Activated CD4-positive, alpha-beta T cell treated with anti-CD3 and anti-CD28 coated beads for 48 hours (primary cell): ENCODE data around the gene BRD1.
A peak's percentile ranks its signal among the peaks of the same experiment; 100 is the strongest.
"Not testable (repeated sequence)": the region's sequence is repeated elsewhere in the genome, so short reads cannot be mapped to it uniquely, and the experiment has no call there.

Source experiments
- DNase-seq: peaks from one replicate; pipeline ENCODE4 v3.0.0-alpha.2; 2020

BRD1 gene

DNA sequence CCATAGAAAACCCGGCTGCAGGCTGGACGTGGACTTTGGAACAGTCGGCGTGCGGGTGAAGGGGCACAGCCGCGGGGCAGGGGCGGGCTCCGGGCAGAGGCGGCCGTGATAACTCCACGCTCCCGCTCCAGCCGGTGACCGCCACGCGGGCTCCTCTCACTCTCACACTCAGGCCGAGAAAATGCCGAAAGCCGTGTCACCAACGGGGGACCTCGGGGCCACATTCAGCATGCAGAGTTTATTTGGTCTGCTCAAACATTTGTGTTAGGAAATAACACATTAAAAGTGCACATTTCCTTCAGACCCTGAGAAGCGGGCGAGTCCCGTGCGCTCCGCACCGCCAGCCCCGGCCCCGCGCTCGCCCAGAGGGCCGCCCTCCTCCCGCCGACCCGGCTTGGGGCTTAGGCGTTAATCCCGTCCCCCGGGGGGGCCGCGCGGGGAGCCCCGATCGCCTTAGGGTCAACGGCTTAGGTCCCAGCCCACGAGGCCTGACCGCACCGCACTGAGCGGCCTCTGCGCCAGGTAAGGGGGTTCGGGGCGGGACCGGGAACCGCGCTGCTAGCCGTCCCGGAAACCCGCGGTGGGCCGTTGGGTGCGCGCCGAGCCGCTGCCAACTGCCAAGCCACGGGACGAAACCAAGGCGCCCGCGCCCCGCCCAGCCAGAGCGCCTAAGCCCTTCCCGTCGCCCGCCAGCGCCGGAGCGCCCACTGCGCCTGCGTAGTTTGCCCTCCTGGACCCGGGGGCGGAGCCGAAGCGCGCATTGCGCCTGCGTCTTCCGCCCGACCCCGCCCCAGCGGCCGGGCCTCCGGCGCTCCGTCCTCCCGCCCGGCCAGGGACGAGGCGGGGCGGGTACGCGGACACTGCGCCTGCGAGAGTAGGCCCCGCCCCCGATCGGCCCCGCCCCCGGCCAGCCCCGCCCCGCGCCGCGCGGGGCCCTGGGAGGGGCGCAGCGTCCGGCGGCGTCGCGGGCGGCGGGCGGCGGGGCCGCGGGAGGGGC lies 25.5 kb upstream of the BRD1 start, which contains the start of gene ZBED4:
TSS of gene ZBED4 (plus strand) at position 947 of the 997 bp plus-strand sequence. CDS start 29,819 bp downstream, outside the sequence.
- peak; percentile 99 for DNase-seq

DNA sequence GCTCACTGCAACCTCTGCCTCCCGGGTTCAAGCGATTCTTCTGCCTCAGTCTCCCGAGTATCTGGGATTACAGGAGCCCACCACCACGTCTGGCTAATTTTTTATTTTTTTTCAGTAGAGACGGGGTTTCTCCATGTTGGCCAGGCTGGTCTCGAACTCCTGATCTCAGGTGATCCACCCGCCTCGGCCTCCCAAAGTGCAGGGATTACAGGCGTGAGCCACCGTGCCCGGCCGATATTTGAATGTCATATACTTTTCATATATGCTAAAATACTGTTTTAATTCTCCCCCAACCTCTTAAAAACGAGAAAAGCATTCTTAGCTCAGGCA lies 24.9 kb upstream of the BRD1 start:
- DNase-seq: not testable (repeated sequence)

DNA sequence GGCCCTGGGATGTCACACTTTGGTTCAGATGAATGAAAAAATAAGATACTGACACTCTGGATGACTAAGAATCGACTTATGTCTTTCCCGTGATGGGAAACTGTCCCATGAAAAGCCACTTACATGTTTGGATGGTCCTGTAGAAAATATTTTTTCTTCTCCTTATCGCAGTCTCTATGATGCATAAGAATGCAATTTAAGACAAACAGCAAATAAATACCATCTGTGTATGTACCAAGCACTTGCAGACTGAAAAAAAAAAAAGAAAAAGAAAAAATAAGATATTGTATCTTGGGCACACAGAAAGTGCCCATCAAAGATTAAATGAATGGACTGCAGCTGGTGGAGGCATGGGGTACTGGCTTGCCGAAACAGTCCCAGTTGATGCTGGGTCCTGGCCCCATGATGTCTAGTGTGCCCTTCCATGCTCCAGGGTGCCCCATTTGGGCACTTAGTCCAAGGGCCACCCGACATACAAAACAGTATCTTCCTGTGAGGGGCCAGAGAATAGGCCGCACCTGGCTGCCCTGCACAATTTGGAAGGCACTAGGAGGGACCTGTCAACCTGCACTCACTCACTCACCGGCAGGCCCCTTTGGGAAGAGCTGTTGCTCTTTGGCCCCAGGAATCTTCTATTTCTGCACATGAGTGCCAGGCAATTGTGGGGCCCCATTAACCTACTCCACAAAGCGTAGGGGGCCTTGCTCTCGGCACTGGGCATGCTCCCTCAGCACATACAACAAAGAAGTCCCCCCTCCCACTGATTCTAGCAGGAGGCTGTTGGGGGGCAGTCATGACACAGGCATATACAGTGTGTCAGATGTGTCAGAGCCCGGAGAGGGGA lies 23.5 kb upstream of the BRD1 start:
- DNase-seq: no peak

GRCh38 chr22:49850021-49850911 lies 22.6 kb upstream of the BRD1 start:
- DNase-seq: no peak

DNA sequence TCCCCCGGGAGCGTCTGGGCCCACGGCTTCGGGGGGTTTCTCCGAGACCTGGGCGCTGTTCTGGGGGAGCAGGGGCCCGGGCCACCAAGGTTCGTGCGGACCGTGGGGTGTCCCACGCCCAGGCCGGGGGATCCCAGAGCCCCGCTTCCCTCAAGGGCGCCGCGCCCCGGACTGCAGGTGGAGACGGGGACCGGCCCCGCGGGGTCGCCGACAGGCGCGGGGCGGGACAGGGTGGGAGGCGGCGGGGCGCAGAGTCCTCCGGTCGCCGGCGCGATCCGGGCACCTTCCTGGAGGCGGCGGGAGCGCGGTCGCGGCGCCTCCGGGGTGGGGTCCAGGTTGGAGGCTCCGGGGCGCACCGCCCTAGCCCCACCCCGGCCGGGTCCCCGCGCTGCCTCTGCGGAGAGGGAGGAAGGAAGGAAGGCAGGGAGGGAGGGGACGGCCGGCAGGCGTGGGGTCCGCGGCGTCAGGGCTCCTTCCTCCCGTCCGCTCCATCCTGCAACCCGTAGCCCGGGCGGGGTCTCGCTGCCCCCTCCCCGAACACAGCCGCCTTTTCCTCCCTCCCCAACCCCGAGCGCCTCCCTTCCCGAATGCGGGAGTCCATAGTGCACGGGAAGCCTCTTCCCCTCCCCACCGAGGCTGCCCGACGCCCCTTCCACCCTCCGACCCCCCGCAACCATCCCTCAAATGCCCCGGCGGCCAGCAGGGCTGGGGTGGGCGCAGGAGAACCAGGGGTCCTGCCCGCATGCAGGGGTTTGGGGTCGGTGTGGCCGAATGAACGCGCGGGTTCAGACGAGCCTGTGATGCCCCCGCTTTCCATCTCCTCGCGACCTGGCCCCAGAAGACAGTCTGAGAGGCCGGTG lies 21.7 kb upstream of the BRD1 start:
- DNase-seq: no peak

DNA sequence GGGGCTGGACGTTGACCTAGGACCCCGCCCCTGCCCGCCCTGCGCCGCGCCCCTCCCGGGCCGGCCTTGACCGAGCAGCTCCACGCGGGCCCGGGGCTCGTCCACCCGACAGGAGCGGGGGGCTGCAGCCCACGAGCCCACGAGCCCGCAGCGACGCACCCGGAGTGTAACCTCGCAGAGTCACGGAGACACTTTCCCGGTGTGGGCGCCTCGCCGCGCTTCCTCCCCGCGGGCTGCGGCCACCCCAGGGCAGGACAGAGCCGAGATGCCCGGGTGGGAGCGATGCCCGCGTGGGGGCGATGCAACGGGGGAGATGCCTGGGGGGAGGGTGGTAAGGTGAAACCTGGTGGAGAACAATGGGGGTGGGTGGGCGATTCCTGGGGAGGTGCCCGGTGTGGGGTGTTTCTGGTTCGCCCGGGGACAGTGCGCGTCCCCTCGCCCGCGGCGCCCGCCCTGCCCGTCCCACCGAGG lies 21.1 kb upstream of the BRD1 start:
- no peak for DNase-seq

DNA sequence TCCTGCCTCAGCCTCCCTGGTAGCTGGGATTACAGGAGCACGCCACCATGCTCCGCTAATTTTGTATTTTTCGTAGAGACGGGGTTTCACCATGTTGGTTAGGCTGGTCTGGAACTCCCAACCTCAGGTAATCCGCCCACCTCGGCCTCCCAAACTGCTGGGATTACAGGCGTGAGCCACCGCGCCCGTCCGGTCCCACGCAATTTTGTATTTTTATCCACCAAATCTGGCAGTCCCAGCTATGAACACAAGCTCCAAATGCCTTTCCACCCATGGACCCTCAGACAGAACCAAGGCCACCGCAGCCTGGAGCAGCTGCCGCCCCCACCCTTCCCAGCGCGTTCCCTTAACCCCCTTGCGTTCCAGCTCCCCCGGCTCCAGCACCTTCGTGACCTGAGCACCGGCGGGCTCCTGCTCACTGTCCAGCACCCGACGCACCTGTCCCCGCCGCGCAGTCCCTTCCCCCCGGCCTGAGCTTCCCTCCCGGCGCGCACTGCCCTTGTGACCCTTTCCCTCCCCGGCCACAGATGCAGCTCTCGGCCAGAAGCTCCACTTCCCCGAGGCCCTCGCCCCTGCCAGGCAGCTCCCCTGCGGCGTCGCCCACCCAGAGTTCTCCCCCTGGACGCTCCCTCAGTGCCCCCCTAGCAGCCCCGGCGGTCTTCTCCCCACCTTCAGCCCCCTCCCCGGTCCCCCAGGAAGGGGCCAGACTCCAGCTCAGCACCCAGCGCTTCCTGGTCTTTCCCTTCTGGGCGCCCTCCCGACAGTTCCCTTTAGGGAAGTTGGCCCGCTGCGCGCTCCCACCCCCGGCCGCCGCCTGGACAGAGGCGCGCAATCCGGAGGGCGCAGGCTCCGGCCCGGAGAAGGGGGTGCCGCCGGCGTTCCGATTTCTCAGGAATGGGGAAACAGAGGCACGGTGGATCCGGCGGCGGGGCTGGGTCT lies 20.3 kb upstream of the BRD1 start:
- no peak for DNase-seq

GRCh38 chr22:49845666-49846459 lies 18.2 kb upstream of the BRD1 start:
- DNase-seq: no peak

- DNase-seq: no peak
Measured at GRCh38 chr22:49845241-49845640, 17.6 kb upstream of the BRD1 start.

DNA sequence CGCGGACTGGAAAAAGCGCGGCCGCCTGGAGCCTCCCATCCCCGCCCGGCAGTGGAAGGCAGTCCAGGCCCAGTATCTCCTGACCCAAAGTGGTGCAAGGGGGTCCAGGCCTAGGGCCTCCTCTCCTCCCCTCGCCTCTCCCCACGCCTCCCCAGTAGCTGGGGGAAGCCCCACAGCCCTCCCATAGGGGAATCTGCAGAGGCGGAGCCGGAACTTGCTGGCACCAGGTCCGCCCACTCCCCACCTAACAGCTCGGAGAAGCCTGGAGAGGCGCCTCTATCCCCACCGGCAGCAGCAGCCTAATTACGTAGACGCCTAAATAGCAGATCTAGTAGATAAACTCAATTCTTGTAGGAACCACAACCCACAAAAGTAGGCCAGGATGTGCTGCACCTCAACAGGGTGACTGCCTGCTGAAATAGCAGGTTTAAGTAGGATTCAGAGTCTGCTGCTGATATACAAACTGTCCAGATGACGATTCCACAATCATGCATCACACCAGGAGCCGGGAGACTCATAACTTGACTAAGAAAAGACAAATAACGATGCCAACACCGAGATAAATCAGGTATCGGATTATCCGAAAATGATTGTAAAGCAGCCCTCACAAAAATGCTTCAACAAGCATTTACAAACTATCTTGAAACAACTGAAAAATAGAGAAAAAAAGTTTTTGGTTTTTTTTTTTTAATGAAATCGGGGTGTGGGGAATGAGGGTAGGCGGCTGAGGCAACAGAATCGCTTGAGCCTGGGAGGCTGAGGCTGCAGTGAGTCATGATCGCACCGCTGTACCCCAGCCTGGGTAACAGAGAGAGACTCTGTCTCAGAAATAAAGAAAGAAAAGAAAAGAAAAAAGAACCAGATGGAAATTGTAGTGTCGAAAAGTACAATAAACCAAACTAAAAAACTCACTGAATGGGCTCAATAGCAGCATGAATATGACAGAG lies 11.4 kb upstream of the BRD1 start:
- DNase-seq: peak; percentile 88

DNA sequence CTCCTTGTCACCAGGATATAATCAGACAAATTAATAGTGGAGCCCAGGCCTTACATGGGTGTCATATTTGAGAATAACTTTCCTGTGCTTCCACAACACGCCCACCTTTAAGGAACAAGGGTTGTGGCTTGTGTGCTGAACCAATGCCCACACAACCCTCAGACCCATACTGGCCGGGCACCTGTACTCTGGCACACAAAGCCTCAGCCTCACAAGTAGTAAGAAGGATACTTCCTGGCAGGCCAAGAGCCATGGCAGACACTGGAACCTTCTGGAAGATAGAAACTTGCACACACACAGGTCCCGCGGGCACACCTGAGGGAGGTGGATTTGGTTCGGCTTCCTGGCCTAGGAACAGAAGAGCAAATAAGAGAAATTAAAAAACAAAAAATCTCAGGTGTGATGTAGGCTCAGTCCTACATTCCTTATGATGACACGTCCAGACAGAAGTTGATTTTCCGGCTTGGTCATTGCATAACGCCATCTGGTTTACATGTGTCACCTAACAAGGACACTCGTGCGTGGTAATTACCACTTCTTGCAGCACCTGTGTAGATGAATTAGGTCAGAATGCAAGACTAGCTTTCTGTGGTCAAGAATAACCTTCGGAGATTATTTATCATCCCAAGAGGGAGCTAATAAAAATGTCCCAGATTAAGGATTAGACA lies 5.8 kb upstream of the BRD1 start:
- no peak for DNase-seq

- DNase-seq: no peak
Measured at GRCh38 chr22:49829044-49829853, 1.6 kb upstream of the BRD1 start.

GRCh38 chr22:49828599-49828965 lies 909 bp upstream of the BRD1 start:
- peak; percentile 23 for DNase-seq

DNA sequence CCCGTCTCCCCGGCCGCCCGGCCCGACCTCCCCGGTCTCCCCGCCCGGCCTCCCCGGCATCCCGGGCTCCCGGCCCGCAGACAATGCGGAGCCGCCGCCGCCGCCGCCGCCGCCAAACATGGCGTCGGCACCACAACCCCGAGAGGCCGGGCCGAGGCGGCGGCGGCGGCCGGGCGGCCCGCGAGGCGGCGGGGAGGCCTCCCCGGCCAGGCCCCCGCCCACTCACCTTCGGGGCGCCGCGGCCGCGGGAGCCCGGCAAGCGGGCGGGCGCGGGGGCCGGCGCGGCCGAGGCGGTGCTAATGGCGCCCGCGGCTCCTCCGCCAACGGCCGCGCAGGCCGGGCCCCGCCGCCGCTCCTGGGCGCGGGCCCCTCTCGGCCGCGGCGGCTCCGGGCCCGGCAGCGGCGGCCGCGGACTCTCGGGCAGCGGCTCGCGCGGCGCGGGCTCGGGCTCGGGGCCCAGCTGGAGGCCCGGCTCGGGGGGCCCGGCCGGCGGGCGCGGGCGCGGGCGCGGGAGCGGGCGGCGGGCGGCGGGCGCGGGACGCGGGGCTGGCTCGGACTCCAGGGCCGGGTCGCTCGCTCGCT lies 311 bp downstream of the BRD1 start:
- DNase-seq: peak; percentile 28

DNA sequence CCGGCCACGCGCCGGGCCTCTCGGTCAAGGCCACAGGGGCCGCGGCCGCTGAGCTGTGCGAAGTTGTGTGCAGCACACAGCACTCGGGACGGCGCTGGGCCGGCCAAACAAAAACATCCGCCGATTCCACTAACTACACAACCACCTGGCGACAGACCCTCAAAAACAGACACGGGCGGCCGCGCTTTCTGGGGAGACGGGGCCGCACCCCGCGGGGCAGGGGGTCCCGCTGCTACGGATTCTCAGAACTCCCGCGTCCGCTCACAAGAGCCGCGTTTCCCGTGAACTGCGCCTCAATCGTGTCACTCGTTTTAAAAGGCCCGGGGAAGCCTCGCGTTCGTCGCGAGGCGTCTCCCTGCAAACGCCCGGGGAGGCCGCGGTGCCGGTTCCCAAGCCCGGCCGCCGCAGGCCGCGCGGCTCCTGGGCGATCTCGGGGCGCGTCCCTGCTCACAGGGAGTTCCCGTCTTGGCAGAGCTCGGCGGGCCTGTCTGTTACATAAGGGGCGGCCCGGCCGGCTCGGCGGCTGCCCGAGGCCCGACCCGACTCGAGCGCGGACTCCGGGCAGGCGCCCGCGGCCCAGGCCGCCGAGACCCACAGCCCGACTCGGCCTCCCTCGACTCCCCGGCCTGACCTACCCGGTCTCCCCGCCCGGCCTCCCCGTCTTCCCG lies 936 bp downstream of the BRD1 start:
- peak; percentile 32 for DNase-seq
